NCI-H2196 (cell line): ENCODE results near the gene NALCN.

Experiments
- DNase-seq: peaks from one replicate; lab custom pipeline; 2025; ENCODE audit not compliant: unreplicated experiment; lab: John Stamatoyannopoulos, UW

The NALCN gene

DNA sequence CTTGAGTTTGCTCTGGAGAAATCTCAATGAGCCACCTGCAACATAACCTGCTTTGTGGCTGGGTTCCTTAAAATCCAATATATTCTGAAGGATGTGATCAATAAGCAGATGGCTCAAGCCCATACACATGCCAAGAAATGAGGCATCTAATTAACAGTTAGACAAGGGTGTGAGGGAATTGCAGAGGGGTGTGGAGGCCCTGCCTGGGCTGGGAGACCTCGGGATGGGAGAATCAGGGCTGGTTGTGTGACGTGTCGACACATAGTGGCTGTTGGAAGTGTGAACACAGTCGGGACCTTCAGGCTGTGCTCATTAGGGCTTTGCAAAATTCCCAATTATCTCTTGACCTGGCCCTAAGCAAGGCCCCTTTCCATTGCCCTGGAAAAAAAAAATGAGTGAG is 379.8 kb downstream of the NALCN start:
- DNase-seq, result no peak

DNA sequence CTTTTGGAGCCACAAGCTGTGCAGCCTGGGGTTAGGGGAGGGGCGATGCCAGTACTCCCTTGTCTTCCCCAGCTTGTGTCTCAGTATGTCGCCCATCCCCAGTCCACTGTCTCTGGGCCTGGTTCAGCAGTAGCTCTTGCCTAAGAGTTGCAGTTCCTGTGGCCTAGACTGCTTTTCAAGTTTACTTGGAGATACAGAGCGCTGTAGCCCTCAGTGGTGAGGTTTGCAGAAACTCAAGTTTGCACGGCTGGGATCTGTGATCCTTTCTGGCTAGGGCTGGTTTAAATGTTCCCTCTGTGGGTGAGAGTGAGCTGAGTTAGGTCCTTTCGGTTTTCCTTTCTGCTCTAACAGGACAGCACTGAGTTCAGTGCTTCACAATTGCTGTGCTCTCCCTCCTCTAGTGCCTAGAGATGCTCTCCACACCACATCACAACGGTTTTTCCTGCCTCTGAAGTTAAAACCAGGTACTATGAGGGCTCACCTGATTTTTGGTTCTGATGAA is 381.1 kb downstream of the NALCN start:
- no peak for DNase-seq

DNA sequence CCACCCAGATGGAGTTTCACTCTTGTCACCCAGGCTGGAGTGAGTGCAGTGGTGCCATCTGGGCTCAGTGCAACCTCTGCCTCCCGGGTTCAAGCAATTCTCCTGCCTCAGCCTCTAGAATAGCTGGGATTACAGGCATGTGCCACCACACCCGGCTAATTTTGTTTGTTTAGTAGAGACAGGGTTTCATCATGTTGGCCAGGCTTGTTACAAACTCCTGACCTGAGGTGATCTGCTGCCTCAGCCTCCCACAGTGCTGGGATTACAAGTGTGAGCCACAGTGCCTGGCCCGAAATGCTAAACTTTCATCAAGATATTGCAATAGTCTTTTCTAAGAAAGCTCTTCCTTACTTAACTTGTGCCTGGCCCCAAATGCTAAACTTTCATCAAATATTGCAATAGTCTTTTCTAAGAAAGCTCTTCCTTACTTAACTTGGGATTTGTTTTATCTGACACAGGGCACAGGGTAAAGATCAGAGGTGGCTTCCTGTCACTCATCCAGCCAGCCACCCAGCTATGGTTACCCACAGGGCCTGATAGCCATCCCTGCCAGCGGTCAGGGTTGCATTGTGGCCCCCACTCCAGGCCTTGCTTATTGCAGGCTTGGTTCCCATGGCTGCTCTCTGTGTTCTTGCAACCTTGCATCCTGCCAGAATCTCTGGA is 389.4 kb downstream of the NALCN start:
- DNase-seq, result no peak

DNA sequence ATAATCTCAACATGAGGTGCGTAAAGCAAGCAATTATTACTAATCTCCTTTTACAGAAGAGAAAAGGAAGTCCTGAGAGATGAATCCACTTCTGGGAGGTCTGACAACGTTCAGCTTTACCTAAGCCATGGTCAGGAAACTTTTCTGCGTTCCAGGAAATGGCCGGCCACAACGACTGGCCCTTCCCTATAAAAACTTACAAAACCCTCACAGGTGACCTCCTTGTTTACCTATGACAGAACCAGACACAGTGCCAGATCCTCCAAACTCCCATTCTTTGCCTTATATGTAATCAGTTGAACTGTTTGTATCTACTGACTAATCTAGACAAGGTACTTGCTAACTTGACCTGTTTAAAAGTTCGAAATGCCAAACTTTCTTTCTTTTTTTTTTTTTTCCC is 390.0 kb downstream of the NALCN start:
- no peak for DNase-seq

DNA sequence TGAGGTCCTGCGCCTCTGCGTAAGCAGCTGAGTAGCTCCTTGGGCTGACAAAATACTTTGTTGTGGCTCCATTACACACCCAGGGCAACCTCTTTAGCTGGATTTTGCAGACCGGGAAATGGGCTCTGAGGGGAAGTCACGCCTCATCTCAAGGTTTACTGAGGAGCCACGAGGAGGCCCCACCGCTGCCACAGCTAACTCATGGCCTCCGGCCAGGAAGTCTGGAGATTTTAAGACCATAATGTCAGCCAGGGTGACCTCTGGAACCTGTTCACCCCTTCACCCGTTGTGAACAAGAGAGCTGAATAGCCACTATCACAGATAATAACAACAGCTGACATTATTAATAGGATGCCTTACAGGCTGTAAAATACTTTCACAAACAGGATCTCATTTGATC is 390.4 kb downstream of the NALCN start:
- DNase-seq, result no peak

DNA sequence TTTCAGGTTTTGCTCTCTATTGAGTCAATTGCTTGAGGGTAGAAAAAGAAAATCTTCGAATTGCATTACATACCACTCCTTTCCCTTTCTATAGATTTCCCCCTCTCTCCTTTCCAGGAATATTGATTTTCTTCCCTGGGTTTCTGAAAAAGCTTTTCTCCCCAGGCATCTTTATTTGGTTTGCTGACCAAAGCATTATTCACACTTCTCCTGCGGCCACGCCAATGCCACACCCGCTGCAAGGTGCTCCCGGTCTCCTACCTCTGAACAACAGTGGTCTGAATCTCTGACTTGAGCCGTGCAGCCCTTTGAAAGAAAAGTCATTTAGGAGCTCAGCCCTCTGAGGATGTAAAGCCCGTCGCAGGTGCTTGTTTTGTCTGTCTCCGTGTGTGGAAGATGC is 390.8 kb downstream of the NALCN start:
- DNase-seq, result no peak

DNA sequence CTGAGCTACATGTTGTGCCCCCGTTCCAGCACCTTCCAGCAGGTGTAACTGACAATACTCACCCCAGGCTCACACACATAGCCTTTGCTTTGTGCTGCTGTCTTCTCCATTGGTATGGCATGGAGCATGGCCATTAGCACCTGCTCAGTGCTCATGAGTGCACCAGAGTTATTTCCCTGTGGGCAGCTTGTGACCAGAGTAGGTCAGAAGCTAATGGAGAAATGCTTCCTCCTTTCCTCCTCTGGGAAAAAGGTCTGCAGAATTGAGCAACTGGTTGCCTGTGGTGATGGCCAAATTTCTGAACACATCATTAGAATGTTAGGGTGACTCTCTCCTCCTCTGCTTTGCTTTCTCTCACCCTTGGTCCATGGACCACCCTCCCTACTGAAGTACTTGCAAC is 397.2 kb downstream of the NALCN start:
- no peak for DNase-seq

DNA sequence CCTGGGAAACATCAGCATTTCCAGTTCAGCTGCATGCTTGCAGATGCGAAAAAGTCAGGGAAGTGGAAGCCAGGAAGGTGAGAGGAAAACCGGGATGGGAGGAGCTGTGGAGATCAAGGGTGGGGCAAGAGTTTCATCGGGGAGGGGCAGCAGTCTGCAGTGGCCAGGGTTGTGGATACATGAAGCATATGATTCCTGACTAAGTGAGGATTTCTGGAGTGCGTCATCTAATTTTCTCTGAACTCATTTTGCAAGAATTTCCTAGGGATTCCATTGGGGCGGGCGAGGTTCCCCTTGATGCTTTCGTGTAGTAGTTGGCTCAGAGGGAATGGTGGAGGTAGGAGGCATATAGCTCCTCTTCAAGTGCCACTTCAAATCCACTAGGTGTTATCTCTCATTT is 397.6 kb downstream of the NALCN start:
- DNase-seq, result no peak

DNA sequence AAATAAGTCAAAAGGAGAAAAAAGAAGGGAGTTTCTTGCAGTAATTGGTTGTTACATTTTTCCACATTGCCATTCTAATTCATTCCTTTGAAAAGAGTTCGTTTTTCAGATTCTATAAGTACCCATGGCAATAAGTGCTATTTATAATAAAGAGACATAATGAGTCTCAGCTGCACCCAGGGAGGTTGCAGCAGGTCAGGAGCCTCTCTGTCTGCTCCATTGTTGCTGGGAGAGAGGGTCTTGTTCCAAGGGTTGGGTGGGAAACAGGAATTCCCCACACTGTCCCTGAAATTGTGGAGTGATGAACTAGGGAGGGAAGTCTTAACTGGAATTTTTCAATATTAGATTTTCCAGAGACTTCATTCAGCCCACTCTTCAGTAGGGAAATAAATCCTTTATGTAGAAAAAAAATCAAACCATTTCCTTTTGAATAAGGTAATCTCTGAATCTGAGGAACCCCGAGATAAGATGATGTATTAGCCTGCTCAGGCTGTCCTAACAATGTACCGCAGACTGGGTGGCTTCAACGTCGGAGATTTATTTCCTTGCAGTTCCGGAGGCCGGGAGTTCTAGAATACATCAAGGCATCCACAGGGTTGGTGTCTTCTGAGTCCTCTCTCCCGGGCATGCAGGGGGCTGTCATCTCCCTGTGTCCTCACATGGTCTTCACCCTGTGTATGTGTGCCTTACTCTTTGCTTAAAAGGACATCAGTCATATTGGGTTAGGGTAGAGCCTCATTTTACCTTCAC is 399.0 kb downstream of the NALCN start:
- no peak for DNase-seq

DNA sequence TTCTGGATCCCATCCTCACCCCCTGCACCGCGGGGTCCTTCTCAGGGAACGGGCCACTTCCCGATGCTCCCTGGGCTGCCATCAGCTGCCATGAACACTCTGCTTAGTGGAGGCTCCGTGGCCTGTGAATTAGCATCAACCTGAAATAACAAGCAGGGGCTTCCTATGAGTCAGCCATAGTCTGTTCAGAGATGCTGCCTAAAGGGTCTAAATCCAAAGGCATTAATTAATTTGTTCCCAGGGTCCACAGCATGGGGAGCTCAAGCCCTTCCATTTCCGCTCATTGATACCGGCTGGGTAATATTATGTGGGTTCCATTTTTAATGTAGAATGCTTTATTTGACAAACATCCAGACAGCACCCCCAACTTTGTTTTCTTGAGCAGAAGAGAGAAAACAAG is 399.8 kb downstream of the NALCN start:
- DNase-seq, result no peak

DNA sequence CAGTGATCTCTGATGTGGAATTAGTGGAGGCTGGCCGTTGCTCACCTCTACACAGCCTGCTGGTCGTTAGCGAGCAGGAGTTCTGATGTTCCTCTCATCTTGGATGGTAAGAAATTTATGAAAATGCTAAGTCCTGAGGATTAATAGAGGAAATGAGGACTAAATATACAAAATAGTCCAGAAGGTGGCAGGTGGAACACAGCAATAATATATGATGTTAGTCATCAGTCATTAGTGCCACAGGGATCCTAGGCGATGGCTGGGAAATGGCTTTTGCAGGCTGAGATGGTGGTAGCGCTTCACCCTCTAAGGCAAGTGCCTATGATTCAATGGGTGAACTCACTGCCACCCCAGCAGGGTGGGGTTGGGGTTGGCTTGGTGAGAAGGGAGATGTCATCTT is 403.1 kb downstream of the NALCN start:
- no peak for DNase-seq

DNA sequence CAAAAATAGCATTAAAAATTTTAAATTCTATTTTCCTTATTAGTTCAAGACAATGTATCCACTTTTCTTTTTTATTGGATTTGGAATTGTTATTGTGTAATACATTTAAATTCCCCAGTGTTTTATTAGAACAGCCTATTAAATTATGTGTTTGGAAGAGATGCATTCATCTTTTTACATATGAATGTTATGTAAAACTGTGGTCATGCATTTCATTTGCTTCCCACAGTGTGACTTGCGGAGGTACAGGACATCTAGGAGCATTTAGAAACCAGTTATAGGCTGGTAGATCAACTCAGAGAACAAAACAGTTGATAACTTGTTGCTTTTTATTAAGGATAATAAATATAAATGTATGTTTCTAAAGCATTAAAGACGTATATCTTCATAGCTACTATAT is 406.2 kb downstream of the NALCN start:
- no peak for DNase-seq

DNA sequence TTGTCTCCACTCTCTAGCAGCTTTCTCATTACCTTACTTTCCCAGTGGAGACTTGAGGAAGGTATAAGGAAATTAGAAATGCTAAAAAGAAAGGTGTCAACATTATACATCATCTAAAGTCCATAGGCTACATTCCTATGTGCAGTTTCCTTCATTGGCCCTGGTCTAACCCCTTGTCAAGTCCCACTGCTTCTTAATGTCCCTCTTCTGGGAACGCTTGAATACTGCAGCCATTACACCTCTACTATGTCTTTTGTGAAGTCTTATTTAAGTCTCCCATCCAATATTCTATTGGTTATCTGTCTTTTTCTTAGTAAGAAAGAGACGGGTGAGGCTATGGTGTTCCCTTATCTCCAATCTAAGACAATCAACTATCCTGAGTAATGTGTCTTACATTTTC is 409.1 kb downstream of the NALCN start:
- no peak for DNase-seq
